Sigmoid colon (tissue), 7 donors: ENCODE measurements around the gene NUDT16L1. TPM values are rescaled to one million over a fixed set of nuclear protein-coding genes. Genes with fewer than 3 reads are reported as not detected.

Experiments
- DNase-seq: peaks from one replicate; pipeline ENCODE4 v3.0.0-alpha.2; 2019
- H3K27ac ChIP-seq, 4 donors: fragments of 200-600 bp; sonication (generic); one replicate each; pipeline ENCODE4 v1.5.1; 2016 to 2019; ENCODE audit warnings: mild to moderate bottlenecking in 1 of 4
- H3K27me3 ChIP-seq, 3 donors: fragments of 200-600 bp; sonication (generic); one replicate each; pipeline ENCODE4 v1.5.1; 2019; ENCODE audit warnings: mild to moderate bottlenecking in 1 of 3
- H3K36me3 ChIP-seq, 4 donors: fragments of 200-600 bp; sonication (generic); one replicate each; pipeline ENCODE4 v1.5.1; 2016 to 2019
- H3K4me1 ChIP-seq, 4 donors: fragments of 200-600 bp; sonication (generic); one replicate each; pipeline ENCODE4 v1.5.1; 2017 to 2019
- H3K4me3 ChIP-seq, 4 donors: fragments of 200-600 bp; sonication (generic); one replicate each; pipeline ENCODE4 v1.5.1; 2017 to 2019; ENCODE audit warnings: mild to moderate bottlenecking in 2 of 4, moderate library complexity in 1 of 4
- H3K9me3 ChIP-seq, 4 donors: fragments of 200-600 bp in 3 of 4; sonication (generic) in 3 of 4; one replicate each; pipeline versions ENCODE4 v1.5.1 to v1.6.1; 2013 to 2019
- EP300 ChIP-seq, 4 donors: sonication (generic); formaldehyde crosslinking; IDR thresholded peaks; one replicate each; pipeline ENCODE4 v1.6.1; 2017; ENCODE audit warnings: antibody characterized with exemption in 4 of 4
- POLR2A ChIP-seq, 2 donors: fragments of 450-650 bp; IDR thresholded peaks; one replicate each; pipeline ENCODE4 v1.6.1; 2016; ENCODE audit warnings: antibody characterized with exemption in 2 of 2, mild to moderate bottlenecking in 2 of 2, moderate library complexity in 2 of 2
- POLR2AphosphoS5 ChIP-seq, 4 donors: sonication (generic); formaldehyde crosslinking; IDR thresholded peaks; one replicate each; pipeline ENCODE4 v1.6.1; 2017; ENCODE audit warnings: antibody characterized with exemption in 4 of 4
- WGBS, 2 donors: extraction: QIAGEN DNeasy Blood & Tissue Kit; methylation state at CpG; one replicate each; pipeline ENCODE4 v1.1.7; 2013; 5-methylcytosine and 5-hydroxymethylcytosine counted together
- intact Hi-C: fragments of 100-400 bp; cut with DNase I; formaldehyde crosslinking; loops from one replicate; pipeline ENCODE4 v1.15.1; 2023
- polyA plus RNA-seq, 3 donors: library from polyadenylated mRNA; stranded (reverse); fragments of 200-250 nt; gene quantifications; one replicate each; pipeline ENCODE4 v1.2.3, GENCODE V29; 2013
- total RNA-seq, 4 donors: library from RNA; depleted of rRNA; stranded (reverse); fragments of >200 nt; gene quantifications; one replicate each; pipeline ENCODE4 v1.1.0, GENCODE V29; 2016
- TF ChIP-seq, protein P1 (sequence below), 4 experiments: fragments of 450-650 bp in 3 of 4; fragments of 200-600 bp in 1 of 4; IDR thresholded peaks; one replicate each; pipeline ENCODE4 v1.5.1; 2016 to 2019; ENCODE audit warnings: antibody characterized with exemption in 4 of 4, mild to moderate bottlenecking in 3 of 4, moderate library complexity in 2 of 4
- donor health status: healthy with polysubstance abuse.
- donor health status: Bipolar disorder and iron deficiency.
- donor health status: healthy.

The NUDT16L1 gene
- total and polyA plus RNA-seq, 7 donors = 16.6 to 75.1 (median 21.8) TPM

DNA sequence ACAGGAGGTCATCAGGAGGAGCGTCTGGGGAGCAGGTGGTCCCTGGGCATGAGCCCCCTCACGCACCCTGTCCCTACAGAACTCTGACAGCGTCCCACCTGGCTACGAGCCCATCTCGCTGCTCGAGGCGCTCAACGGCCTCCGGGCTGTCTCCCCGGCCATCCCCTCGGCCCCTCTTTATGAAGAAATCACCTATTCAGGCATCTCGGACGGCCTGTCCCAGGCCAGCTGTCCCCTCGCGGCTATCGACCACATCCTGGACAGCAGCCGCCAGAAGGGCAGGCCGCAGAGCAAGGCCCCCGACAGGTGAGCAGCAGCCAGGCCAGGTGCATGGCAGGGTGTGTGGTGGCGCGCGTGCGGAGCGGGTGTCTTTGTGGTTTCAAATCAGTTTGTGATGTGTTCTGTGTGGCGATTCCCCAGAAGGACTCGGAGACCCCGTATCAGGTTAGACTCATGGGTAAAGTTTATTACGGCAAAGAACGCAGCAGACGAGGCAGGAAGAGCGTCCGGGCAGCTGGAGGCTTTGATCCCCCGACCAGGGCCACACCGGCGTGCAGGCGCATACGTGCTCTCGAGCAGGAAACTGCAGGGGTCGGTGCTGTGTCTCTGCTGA is 11.8 kb upstream of the NUDT16L1 start:
- intact Hi-C loops = no loop called here
- no peaks in the 10 kb centered on the region for H3K27me3 ChIP-seq
- 89 to 95% methylated on average over 39 of the region's 39 CpGs for WGBS, 2 donors
- H3K36me3 ChIP-seq = peaks cover 10 to 87% (median 36%) of the 10 kb centered on the region in 4 donors
- peak overlapping the region in 3 of 4 donors; percentile 64 to 79 (median 72) for H3K27ac ChIP-seq
- H3K9me3 ChIP-seq = no peaks in the 10 kb centered on the region
- no peak overlapping the region for H3K4me3 ChIP-seq
- peaks cover 0 to 14% (median 11%) of the 10 kb centered on the region in 4 donors for H3K4me1 ChIP-seq
- TF ChIP-seq POLR2A (IDR thresholded peaks at IDR 0.05) (no peak), POLR2AphosphoS5 (IDR thresholded peaks at IDR 0.05) (no peak), EP300 (IDR thresholded peaks at IDR 0.05) (no peak)
- TF ChIP-seq, protein P1, sequence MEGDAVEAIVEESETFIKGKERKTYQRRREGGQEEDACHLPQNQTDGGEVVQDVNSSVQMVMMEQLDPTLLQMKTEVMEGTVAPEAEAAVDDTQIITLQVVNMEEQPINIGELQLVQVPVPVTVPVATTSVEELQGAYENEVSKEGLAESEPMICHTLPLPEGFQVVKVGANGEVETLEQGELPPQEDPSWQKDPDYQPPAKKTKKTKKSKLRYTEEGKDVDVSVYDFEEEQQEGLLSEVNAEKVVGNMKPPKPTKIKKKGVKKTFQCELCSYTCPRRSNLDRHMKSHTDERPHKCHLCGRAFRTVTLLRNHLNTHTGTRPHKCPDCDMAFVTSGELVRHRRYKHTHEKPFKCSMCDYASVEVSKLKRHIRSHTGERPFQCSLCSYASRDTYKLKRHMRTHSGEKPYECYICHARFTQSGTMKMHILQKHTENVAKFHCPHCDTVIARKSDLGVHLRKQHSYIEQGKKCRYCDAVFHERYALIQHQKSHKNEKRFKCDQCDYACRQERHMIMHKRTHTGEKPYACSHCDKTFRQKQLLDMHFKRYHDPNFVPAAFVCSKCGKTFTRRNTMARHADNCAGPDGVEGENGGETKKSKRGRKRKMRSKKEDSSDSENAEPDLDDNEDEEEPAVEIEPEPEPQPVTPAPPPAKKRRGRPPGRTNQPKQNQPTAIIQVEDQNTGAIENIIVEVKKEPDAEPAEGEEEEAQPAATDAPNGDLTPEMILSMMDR (IDR thresholded peaks at IDR 0.05) = no peak
- DNase-seq = no peak

DNA sequence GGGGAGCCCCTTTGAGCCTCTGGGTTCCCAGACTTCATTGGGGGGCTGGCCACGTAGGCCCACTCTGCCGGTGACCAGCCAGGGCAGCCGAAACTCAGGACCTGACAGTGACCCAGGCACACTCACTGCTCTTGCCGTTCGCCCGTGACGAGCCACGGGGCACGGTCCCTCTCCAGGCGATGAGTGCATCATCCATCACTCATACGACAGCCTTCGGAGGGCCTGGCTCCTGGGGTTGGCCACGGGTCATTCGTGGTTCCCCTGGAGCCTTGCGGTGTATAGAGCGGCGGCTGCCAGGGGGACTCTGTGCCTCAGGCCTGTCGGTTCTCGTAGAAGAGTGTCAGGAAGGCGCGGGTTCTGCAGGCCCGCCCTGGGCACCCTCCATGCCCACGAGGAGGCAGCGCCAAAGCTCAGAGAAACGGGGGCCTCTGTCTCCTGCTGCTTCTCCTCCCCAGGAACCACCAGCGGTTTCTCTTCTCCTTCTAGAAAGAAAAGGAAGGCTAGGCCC is 11.2 kb upstream of the NUDT16L1 start:
- H3K4me3 ChIP-seq = no peak overlapping the region
- no peaks in the 10 kb centered on the region for H3K27me3 ChIP-seq
- 90% methylated on average over 26 of the region's 26 CpGs for WGBS, 2 donors
- H3K27ac ChIP-seq = peak overlapping the region in 3 of 4 donors; percentile 39 to 55 (median 48)
- H3K9me3 ChIP-seq = no peaks in the 10 kb centered on the region
- no peak for DNase-seq
- intact Hi-C loops = no loop called here
- TF ChIP-seq, protein P1 (IDR thresholded peaks at IDR 0.05) = no peak
- TF ChIP-seq EP300 (IDR thresholded peaks at IDR 0.05) = no peak
- TF ChIP-seq POLR2A (IDR thresholded peaks at IDR 0.05) = no peak
- TF ChIP-seq POLR2AphosphoS5 (IDR thresholded peaks at IDR 0.05) = no peak
- peaks cover 10 to 87% (median 36%) of the 10 kb centered on the region in 4 donors for H3K36me3 ChIP-seq
- H3K4me1 ChIP-seq = peaks cover 0 to 14% (median 11%) of the 10 kb centered on the region in 4 donors

DNA sequence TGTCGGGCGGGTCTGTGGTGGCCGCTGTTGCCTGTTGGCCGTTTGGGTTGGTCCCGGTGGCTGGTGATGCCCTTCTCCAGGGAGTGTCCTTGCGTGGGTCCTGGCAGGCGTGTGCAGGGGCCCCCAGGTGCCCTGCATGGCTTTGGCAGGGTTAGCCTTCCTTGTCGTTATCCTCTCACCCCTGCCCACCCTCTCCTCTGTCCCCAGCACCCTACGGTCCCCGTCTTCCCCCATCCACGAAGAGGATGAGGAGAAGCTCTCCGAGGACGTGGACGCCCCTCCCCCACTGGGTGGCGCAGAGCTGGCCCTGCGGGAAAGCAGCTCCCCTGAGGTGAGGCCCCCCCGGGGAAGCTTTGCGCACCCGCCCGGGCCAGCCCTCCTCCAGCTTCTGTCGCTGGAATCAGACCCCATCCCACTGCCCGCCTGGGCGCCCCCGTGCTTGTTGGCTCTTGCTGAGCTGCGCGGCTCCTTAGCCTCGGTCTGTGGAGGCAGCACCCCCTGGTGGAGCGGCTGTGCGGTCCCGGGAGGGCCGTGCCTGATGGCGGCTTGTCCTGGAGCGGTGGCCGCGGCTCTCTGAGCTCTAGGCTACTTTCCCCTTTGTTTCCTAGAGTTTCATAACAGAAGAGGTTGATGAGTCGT is 10.6 kb upstream of the NUDT16L1 start:
- peak overlapping the region in 3 of 4 donors; percentile 26 to 30 (median 28) for H3K4me3 ChIP-seq
- H3K9me3 ChIP-seq = no peaks in the 10 kb centered on the region
- intact Hi-C loops = no loop called here
- peaks cover 7 to 85% (median 34%) of the 10 kb centered on the region in 4 donors for H3K36me3 ChIP-seq
- DNase-seq = peak; percentile 77
- TF ChIP-seq, protein P1 (IDR thresholded peaks at IDR 0.05) = peak; percentile 6 to 57 (median 41)
- no peak for TF ChIP-seq POLR2AphosphoS5 (IDR thresholded peaks at IDR 0.05)
- H3K27me3 ChIP-seq = no peaks in the 10 kb centered on the region
- WGBS, 2 donors = 85 to 90% methylated on average over 36 of the region's 36 CpGs
- peak overlapping the region in 3 of 4 donors; percentile 39 to 55 (median 48) for H3K27ac ChIP-seq
- H3K4me1 ChIP-seq = peaks cover 0 to 14% (median 11%) of the 10 kb centered on the region in 4 donors

DNA sequence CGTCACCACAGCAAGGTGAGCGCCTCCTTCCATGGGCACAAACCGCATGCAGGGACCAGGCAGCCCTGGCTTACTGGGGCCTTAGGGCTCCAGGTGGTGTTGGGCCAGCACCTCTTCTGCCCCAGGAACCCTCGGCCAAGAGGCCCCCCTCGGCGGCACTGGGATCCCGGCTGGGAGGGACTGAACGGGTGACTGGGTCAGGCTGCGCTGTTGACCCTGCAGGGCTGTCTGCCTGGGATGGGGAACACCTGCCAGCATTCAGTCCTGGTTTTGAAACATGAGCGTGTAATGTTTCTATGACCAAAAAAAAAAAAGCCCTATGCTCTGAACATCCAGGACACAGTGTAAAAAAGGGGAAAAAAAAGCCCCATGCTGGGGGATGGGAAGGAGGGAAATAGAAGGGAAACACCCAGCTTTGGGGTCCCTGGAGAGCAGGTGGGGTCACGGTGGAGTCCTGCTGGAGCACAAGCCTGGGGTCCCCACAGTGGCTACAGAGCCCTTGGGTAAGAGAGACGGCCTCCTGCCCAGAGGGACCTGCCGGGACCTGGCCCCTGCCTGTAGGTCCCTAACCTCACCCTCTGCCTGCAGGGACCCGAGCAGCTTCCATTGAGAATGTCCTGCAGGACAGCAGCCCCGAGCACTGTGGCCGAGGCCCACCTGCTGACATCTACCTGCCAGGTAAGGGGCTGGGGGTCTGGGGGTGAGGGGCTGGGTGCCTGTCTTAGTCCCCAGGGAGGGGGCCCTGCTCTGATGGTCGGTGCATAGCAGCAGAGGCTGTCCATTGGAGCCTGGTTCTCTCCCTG is 9.9 kb upstream of the NUDT16L1 start:
- TF ChIP-seq EP300 (IDR thresholded peaks at IDR 0.05) = no peak
- TF ChIP-seq, protein P1 (IDR thresholded peaks at IDR 0.05) = no peak
- TF ChIP-seq POLR2AphosphoS5 (IDR thresholded peaks at IDR 0.05) = no peak
- no peak for TF ChIP-seq POLR2A (IDR thresholded peaks at IDR 0.05)
- Histone ChIP-seq H3K27me3 (no peaks in the 10 kb centered on the region), H3K4me1 (peaks cover 0 to 14% (median 11%) of the 10 kb centered on the region in 4 donors), H3K9me3 (no peaks in the 10 kb centered on the region), H3K36me3 (peaks cover 7 to 86% (median 34%) of the 10 kb centered on the region in 4 donors), H3K4me3 (no peak overlapping the region), H3K27ac (peak overlapping the region in 3 of 4 donors; percentile 39 to 55 (median 48))
- DNase-seq = peak; percentile 71
- intact Hi-C loops = no loop called here
- WGBS, 2 donors = 91 to 93% methylated on average over 17 of the region's 17 CpGs
